Measurements from ENCODE around the gene TCEAL5.
"Not testable (repeated sequence)": the region's sequence is repeated elsewhere in the genome, so short reads cannot be mapped to it uniquely, and the experiment has no call there.

The TCEAL5 gene, protein sequence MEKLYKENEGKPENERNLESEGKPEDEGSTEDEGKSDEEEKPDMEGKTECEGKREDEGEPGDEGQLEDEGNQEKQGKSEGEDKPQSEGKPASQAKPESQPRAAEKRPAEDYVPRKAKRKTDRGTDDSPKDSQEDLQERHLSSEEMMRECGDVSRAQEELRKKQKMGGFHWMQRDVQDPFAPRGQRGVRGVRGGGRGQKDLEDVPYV

DNA sequence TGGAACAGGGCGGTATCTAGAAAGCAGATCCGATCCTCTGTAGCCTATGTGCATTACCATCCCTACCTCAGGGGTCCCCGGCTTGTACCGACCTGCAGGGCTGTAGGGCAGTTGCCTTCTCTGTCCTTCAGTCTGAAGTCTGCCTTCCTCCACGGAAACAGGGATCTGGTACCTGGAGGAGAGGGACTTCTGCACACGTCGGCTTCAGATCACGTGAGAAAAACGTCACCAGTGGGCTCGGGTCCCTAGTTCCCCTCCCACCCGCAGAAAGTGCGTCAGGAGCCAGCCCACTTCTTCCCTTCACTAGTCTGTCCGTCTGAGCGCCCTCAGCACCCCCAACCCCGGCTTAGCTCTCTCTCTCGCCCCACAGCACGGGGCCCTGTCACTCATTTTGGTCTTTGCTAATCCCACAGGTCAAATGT lies at the start of gene TCEAL5:
Gene TCEAL5, minus strand, starts transcription at position 170 of the 422 bp plus-strand sequence. CDS start 2,187 bp downstream, outside the sequence.
- FAIRE-seq, result no peak

DNA sequence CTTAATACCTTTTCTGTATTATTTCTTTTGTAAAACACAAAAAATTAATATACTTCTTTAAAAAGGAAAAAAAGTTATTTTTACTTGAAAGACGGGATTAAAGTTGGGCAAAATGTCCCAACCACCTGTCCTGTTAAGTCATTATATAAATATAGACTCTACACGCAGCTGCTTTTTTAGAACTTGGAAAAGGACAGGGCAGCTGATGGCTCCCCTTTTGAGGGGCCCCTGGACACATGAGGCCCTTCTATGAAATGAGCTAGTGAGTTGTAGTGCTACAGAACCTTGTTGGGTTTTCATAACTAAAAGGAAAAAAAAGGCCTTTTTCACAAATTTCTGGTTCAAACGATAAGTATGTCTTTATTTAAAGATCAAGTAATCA lies 34.8 kb upstream of the TCEAL5 start:
- FAIRE-seq, result no peak

DNA sequence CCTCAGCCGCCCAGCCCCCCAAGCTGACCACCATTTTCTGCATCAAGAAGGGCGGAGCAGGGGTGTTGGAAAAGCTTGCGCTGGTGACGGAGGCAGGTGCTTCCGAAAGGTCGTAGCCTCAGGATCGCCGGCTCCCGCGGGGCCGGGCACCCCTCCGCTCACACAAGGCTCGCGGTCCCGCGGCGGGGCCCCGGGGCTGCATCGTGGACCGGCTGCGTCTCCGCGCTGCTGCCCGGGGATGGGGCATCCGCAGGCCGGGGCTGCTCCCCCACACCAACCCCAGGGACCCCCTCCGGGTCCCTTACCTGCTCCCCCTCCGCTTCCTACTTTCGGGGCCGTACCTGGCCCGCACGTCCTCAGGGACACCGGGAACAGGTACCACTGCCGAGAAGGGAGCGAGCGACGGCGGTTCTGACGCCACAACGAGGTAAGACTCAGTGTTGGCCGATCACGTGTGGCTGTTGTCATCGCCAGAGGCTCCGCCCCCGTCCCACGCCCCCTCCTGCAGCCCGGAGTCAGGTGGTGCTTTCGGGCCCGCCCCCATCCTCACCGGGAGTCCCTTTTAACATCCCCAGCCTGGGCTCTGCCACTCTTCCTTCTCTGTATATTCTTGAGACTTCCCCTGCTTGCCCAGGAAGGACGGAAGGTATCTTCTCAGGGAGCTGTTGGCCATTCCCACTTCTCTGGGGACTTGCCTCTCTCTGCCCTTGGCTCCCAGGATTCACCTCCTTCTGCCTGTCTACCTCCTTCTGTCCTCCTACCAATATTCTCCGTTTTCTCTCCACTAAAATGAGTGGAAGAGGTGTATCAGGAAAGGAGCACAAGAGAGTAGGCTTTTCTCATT lies 34.2 kb upstream of the TCEAL5 start, which contains the start of gene BEX2:
Gene BEX2, minus strand, starts transcription at position 436 of the 844 bp plus-strand sequence. CDS start 1,014 bp downstream, outside the sequence.
- no peak for FAIRE-seq

DNA sequence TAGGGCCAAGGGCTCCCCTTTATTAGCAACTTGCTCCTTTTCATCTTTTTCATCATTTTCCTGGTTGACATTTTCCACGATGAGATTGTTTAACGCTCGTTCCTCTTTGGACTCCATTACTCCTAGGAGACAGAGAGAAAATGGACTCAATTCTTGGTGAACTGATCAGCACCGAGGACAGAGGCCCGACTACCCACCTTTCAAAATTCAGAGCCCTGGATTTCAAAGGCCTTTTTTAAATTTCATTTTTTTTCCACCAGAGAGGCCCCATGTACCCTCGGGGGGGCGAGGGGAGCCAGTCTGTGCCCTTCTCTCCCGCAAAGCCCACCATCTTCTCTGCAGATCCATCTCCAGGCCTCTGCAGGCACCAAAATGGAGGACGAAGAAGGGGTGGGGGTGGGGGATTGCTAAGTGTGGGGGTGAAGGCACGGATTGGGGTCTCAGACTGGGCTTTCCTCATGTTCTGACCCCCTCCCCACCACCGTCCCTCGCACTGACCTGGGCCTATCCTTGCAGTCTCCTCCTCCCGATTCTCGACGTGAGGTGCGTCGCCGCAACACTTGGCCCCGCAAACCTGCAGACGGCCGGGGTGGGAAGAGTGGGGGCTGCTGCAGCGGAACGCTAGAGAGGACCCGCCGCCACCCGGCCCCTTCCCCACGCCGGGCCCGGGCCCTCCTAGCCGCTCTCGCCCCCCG lies 33.5 kb upstream of the TCEAL5 start:
- no peak for FAIRE-seq

DNA sequence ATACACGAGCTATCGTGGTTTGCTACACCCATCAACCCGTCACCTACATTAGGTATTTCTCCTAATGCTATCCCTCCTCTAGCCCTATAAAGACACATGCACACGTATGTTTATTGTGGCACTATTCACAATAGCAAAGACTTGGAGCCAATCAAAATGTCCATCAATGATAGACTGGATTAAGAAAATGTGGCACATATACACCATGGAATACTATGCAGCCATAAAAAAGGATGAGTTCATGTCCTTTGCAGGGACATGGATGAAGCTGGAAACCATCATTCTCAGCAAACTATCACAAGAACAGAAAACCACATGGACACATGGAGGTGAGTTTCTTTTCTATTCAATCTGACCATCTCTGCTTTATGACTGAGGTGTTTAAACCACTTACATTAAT lies 29.1 kb upstream of the TCEAL5 start:
- not testable (repeated sequence) for FAIRE-seq

DNA sequence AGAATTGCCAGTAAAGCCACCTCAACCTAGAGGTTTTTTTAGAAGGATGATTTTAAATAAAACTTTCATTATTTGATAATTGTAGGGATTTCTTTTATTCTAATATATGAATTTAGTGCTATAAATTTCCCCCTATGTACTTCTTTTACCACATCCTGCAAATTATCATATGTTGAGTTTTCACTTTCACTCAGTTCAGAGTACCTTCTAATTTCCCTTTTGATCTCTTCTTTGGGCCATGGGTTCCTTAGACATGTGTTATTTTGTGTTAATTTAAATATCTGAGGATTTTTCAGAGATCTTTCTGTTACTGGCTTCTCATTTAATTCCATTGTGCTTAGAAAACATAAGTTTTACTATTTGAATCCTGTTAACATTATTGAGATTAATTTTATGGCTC lies 28.2 kb upstream of the TCEAL5 start:
- FAIRE-seq, result no peak

DNA sequence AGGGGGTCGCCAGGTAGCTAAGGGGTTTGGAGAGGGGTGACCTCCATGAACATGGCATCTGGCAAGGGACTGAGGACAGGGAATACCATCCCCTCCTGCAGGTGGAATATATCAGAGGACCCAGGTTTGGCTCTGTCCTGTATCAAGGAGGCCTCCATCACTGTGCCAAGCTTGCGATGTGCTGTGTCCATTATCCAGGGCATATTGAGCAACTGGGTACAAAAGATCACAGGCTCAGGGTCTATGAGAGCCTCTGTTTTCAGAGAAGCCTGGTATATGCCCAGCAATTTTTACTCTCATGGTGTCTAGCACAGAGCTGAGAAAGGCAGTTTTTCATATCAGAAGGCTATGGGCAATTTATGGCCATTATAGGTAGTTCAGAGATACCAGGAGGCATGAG lies 16.6 kb upstream of the TCEAL5 start:
- no peak for FAIRE-seq

DNA sequence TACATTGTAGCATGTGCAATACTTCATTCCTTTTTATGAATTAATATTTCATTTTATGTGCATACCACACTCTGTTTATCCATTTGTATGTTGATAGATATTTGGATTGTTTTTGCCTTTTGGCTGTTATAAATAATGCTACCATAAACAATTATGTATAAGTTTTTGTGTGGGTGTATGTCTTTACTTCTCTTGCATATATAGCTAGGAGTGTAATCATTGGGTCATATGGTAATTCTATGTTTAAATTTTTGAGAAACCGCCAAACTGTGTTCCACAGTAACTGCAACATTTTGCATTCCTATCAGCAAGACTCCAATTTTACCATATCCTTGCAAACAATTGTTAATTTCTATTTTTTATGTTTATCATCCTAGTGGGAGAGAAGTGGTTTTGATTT lies 3.1 kb upstream of the TCEAL5 start:
- FAIRE-seq, result no peak

DNA sequence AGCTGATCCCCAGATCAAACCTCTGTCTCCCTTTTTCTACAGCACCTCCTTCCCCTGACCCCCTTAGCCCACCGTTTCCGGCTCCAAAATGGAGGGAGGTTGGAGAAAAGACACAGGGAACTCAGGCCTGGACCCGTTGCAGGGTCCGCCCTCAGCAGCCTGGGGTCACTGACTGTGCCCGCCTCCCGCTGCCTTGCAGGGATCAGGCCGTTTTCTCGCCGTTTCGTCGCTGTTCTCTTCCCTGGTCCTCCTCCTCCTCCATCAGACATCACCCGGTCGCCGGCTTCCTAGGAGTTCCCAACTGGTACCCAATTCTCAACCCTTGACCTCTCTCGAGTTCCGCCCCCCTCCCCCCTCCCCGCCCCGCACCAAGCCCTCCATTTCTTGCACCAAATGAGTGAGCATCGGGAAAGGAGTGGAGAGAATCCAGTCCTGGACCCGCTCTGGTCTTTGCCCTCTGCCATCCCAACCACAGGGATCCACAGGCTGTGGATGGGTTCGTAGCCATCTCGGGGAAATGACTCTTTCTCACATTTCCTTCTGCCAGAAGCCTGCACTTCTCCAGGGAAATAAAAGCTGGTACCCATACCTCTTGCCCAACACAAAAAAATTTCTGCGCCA lies 493 bp downstream of the TCEAL5 start:
- FAIRE-seq, result no peak

DNA sequence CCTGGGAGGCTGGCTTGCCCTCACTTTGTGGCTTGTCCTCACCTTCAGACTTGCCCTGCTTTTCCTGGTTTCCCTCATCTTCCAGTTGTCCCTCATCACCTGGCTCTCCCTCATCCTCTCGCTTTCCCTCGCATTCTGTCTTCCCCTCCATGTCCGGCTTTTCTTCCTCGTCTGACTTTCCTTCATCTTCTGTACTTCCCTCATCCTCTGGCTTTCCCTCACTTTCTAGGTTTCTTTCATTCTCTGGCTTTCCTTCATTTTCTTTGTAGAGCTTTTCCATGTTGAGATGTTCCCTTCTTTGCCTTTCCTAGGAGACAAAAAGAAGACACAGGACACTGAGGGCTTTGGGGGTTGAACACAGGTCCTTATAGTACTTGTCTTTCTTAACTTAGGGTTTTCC lies 2.3 kb downstream of the TCEAL5 start:
- no peak for FAIRE-seq

DNA sequence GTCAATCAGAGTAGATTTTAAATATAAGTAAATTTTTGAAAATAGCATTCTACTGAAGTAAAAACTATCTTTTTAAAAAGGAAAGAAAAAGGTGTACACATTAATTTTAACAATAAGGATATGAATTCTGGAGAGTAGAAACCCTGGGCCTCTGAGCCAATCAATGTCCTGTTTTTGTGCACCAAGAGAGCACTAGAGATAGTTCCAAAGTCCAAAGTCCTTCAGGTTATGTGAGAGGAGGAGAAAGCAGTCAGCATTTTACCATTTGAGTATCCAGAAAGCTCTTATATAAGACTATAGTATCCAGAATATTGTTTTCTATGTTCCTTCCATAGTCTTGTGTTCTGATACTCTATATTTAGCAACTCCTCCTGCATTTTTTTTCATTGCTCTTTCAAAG lies 18.3 kb downstream of the TCEAL5 start:
- no peak for FAIRE-seq

DNA sequence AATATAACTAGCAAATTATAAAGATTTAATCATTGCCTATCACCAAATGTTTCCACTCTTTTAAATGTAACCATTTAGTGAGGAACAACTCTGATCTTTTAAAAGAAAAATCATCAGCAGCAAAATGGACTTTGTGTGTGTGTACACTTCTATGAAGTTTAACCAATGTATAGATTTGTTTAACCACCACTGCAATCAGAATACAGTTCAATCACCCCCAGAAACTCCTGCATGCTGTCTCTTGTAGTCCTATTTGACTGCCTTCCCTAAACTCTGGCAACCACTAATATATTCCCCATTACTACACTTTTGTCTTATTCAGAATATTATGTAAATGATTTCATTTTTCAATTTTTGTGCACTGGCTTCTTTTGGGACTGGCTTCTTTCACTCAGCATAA lies 19.9 kb downstream of the TCEAL5 start:
- no peak for FAIRE-seq

DNA sequence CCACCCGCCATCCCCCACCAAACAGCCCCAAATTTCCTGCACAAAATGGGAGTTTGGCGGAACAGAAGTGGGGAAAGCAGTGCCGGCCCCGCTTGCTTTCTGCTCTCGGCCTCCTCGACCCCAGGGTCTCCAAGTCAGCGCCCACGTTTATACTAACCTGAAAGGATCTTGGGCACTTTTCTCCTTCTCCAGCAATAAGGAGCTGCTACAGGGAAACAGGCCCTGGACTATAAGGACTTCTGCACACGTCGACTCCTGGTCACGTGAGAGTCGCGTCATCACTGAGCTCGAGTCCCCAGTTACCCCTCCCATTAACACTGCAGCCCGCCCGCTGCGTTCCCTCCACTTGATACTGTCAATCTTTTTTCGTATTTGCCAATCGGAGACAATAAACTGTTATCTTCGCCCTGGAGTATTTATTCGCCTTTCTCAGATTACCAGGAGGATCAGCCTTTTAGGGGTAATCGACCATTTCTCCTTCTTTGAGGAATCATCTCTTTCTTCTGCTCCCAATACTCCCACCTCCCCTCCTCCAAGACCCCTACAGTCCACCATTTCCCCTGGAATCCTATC lies 21.5 kb downstream of the TCEAL5 start, which contains the start of gene TCEAL8:
Gene TCEAL8, minus strand, starts transcription at position 235 of the 573 bp plus-strand sequence. CDS start 1,176 bp downstream, outside the sequence.
- FAIRE-seq, result no peak

DNA sequence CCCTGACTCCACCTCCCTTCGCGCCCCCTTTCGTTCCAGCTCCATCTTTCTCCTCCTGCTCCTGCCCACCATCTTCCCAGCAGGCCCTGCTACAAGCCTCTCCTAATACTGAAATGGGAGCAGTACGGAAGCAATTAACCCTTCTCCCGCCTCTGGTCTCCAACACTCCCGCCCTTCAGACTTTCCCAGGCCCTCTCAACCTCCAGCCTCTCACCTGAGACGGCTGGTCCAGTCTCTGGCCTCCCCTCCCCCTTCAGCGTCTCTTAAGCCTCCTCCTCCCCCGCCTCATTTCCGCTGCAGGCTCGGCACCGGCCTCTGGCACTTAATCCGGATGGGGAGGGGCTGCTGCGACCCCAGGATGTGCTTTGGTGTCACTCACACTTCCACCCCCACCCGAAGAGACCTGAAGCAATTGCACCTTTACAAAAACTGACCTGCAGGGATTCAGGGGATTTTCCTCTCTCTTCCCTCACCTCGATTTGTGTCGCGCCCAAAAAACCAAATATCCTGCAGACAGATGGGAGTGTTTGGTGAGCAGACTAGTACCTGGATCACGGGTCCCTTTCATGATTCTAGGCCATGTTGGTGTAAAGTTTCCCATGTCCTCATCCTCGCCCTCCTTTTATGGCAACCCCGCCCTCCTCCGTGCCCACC lies 22.3 kb downstream of the TCEAL5 start:
- no peak for FAIRE-seq

DNA sequence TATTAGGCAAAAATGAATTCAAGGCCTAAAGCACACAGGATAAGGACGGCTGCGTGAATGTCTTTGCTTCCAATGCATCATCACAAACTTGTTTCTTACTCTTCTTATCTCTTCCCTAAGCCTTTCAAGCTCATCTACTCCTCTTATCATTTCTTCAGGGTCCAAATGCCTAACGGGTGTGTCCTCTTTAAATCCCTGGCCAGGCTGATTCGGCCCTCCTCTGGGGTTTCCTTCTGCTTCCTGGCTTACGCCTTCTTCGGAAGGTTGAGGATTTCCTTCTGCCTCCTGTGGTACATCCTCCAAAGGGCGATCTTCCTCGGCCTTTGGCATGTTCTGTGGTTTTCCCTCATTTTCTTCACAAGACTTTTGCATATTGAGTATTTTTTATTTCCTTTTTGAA lies 22.9 kb downstream of the TCEAL5 start:
- no peak for FAIRE-seq

DNA sequence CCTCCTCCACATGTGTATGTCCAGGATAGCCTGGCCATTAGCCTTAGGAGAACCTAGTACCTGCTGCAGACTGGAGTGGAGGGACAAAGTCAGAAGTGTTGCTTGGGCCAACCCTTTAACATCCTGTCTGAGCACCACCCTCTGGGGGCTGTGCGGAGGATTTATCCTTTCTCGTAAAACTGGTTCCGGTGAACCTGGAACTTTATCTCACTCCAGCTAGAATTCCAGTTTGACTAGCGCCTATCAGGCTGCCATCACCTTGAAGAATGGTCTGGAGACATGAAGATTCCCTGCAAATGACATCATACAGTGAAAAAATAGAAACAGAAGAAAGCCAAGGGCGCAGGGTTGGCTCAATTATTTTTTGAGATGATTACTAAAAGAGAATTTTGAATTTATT lies 25.6 kb downstream of the TCEAL5 start:
- no peak for FAIRE-seq

DNA sequence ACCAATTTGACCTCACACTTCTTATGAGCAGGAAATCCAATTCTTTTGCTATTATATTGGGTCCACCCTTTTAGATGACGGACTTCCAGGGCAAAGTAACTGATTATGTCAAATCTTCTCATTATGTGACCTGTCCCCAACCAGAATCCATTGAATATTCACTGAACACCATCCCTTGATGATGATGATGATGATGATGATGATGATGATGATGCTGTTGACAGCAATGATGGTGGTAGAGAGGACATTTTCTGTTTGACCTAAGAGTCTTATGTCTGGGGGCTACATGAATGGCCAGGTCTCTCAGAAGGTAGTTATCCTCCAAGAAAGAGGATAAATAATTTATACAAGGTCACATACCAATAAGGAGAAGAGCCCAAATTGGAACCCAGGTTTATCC lies 26.7 kb downstream of the TCEAL5 start:
- FAIRE-seq, result no peak

DNA sequence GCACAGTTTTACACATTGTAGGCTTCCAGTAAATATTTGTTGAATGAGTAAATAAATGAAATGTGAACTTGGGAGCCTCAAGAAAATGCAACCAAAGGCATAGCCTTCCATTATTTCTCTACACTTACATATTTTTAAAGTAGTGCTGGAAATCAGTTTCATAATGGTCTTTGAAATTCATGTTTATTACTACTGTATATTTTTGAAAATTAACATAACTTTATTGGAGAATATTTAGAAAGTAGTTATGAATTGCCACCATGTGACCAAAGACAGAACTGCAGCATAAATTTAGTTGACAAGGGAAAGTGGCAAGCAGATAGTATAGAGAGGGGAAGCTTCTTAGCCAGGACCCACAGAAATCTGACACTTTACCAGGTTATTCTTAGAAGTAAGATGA lies 28.0 kb downstream of the TCEAL5 start:
- FAIRE-seq, result no peak

DNA sequence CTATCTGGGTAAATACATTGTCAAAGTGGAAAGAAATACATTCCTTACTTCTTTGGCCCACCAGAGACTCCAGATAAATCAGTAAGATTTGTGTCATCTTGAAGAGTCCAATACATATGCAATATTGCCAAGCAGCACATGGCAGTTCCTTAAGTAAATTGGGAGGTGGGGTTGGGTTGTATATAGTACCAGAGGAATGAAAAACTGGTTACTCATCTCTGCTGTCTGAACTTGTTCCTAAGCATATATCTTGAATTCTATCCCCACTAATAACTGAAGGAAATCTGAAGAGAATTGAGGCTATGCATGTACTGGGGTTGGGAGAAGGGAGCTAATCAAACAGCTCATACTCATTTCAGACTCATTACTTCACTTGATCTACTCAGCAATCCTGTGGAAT lies 36.4 kb downstream of the TCEAL5 start:
- no peak for FAIRE-seq

DNA sequence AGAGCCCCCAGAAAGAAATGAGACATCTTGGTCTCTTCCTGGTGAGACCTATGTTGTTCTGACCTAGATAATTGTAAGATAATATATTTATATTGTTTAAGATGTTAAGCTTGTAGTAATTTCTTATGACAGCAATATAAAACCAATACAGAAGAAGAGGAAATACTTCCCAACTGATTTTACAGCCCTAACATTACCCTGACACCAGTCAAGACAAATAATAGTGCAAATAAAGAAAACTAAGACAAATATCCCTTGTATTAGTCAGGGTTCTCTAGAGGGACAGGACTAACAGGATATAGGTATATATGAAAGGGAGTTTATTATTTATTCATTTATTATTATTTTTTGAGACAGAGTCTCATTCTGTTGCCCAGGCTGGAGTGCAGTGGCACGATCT lies 40.3 kb downstream of the TCEAL5 start:
- no peak for FAIRE-seq

DNA sequence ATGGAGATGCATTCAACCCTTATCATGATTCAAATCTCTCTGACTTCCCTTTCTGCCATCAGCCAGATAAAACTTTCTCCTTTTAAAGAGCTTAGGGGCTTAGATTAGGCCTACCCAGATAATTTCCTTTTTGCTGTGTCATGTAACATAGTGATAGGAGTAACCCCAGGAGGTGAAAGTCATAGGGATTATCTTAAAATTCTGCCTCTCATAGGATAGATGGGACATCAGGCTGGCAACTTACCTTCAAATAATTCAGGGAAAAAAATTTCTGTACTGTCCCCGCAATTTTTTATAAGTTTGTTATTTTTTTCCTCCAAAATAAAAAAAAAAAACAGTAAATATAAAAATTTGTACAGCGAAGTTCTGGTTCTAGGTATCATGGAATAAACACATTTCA lies 40.9 kb downstream of the TCEAL5 start:
- not testable (repeated sequence) for FAIRE-seq

DNA sequence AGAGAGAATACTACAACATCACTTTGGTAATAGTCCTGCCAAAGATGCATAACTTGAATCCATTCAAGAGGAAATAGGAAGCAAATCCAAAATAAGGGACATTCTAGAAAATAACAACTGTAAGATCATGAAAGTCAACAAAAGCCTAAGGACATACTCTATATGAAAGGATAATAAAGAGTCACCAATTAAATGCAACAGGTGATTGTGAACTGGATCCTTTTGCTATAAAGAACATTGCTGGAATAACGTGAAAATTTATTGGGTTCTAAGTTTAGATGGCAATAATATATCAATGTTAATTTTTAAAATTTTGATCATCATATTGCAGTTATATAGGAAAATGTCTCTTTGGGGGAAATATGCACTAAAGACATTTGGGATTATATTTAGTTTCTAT lies 41.7 kb downstream of the TCEAL5 start:
- FAIRE-seq, result no peak
